NCI-H146 (cell line): ENCODE measurements around the gene NCK1.
A peak's percentile ranks its signal among the peaks of the same experiment; 100 is the strongest.
"Not testable (repeated sequence)": the region's sequence is repeated elsewhere in the genome, so short reads cannot be mapped to it uniquely, and the experiment has no call there.

Source experiments
- DNase-seq: peaks from one replicate; lab custom pipeline; 2025; lab: John Stamatoyannopoulos, UW

NCK1 gene

DNA sequence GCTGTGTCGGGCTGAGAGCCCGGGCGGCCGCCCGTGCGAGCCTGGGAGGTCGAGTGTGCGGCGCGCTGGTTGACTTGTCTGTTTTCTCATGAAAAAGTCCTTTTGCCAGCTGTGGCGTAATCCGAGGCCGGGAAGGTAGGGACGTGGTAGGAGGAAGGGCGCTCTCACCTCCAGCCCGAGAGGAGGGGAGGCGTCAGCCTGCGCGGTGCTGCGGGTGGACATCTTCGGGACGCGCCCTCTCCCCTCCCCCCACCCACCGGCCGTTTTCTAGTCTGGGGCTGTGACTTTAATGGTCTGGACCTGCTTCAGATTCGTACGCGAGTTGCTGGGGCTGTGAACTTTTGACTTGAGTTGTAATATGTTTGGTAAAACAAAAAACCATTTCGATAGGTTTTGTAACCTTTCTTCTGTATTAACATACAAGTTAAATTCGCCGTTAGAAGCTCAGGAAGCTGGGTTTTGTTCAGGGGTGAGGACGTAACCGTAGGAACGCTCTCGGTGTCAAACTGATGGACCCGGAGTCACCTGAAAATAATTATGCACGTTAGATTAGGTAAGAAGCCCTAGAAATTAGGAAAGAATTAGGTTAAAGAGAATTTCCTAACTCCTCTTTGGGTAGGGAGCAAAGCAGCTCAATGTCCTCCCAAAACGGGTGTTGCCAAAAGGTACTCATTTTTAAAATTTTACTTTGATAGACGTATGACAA, 762 bp downstream of the NCK1 start:
- DNase-seq: peak; percentile 86

- DNase-seq: no peak
Observed at GRCh38 chr3:136869282-136869681, 7.3 kb downstream of the NCK1 start.

DNA sequence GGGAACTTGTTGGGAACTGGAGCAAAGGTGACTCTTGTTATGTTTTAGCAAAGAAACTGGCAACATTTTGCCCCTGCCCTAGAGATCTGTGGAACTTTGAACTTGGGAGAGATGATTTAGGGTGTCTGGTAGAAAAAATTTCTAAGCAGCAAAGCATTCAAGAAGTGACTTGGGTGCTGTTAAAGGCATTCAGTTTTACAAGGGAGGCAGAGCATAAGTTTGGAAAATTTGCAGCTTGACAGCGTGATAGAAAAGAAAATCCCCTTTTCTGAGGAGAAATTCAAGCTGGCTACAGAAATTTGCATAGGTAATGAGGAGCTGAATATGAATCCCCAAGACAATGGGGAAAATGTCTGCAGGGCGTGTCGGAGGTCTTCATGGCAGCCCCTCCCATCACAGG, 10.2 kb downstream of the NCK1 start:
- not testable (repeated sequence) for DNase-seq

DNA sequence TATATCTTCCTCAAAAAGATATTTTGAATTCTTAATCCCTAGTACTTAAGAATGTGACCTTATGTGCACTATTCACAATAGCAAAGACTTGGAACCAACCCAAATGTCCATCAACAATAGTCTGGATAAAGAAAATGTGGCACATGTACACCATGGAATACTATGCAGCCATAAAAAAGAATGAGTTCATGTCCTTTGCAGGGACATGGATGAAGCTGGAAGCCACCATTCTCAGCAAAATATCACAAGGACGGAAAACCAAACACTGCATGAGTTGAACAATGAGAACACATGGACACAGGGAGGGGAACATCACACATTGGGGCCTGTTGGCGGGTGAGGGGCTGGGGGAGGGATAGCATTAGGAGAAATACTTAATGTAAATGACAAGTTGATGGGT, 17.5 kb downstream of the NCK1 start:
- DNase-seq: not testable (repeated sequence)

DNA sequence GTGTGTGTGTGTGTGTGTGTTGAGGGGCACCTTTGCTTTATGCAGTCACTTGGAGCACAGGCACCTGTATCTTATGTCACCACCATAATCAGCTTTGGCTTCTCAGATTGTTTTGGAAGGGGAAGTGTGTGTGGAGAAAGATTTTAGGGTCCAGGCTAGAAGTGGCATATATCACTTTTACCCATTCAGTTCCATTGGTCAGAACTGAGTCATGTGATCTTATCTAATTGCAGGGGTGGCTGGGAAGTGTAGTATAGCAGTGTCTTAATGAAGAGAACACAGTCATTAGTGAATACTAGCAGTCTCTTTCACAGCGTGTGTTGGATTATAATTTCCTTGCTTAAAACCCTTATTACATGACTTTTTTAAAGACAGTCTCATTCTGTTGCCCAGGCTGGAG, 20.6 kb downstream of the NCK1 start:
- peak; percentile 24 for DNase-seq

DNA sequence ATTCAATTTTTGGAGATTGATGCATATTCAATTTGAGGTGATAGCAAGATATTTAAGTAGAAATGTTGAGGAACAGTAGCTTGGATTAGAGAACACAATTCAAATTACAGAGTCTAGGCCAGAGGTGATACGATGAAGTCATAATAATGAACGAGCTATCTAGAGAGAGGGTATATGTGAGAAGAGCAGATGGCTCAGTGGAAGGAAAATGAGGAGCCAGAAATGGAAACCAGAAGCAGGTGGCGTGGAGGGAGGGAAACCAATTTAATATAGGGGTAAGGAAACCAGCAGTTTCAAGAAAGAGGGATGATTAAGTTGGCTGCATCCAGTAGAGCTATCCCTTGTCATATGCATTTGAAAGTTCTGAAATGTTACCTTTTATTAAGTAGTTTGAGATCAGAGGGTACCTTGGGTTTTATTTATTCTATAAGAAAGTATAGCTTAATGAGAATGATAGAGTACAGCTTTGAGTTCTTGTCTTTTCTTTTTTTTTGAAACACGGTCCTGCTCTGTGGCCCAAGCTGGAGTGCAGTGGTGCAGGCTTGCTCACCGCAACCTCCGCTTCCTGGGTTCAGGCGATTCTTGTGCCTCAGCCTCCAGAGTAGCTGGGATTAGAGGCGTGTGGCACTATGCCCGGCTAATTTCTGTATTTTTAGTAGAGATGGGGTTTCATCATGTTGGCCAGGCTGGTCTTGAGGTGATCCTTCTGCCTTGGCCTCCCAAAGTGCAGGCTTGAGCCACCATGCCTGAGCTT, 22.1 kb downstream of the NCK1 start:
- DNase-seq: peak; percentile 39

DNA sequence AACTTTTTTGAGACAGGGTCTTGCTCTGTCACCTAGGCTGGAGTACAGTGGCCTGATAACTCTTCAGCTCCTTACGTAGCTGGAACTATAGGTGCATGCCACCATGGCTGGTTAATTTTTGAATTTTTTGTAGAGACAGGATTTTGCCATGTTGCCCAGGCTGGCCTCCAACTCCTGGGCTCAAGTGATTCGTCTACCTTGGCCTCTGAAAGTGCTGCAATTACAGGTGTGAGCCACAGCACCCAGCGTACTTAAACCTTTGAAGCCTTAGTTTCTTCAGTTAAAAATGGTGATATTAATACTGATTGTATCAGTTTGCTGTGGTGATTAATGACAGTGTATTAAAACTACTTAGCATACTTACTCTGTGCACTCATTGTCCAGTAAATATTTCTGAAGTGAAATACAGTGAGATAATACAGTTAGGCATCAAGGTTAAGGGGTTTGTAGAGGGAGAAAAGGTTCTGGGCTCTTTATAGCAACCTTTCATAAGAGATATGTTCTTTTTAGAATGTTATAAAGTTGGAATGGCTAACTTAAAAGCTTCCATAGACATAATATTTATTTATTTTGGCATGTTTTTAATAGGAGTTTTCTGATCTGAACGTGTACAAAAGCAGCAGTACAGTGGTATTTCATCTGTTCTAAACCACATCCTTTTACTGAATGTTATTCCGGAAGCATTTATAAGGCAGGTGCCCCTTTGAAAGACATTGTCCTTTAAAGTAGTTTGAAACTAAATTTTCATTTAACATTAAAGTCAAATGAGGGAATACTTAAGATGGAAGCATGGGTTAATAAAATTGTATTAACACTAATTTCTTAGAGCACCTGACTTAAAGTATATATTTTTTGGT, 23.6 kb downstream of the NCK1 start:
- no peak for DNase-seq

DNA sequence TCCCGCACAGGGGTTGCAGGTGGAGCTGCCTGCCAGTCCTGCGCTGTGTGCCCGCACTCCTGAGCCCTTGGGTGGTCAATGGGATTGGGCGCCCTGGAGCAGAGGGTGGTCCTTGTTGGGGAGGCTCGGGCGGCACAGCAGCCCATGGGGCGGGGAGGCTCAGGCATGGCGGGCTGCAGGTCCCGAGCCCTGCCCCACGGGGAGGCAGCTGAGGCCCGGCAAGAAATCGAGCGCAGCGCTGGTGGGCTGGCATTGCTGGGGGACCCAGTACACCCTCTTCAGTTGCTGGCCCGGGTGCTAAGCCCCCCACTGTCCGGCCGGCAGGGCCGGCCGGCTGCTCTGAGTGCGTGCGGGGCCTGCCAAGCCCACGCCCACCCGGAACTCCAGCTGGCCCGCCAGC, 27.9 kb downstream of the NCK1 start:
- no peak for DNase-seq

GRCh38 chr3:136891934-136892855, 30.2 kb downstream of the NCK1 start:
- no peak for DNase-seq

DNA sequence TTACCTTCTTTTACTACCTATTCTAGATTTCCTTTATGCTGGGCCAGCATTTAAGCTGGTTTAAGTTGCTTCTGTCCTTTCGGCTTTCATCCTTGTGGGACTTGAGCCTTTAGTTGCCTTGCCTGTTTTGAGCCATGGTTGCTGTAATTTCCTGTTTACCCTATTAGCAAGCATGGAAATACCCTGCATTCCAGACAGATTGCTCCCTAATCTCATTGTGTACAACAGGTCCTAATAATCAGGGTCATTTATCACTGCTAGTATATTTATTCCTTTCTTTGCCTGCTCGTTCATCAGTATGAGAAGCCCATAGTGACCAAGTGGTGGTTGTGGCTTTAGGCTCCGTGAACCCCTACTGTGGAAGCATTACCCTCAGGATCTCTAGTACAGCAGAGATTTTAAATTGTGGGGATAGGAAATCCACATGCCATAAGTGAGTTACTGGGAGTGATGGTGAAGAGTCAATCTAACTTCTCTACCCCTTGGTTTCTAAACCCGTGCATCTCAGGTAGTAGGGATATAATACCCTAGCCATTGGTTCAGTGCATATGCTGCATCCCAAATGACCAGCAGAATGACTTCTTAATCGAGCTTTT, 31.9 kb downstream of the NCK1 start:
- no peak for DNase-seq

DNA sequence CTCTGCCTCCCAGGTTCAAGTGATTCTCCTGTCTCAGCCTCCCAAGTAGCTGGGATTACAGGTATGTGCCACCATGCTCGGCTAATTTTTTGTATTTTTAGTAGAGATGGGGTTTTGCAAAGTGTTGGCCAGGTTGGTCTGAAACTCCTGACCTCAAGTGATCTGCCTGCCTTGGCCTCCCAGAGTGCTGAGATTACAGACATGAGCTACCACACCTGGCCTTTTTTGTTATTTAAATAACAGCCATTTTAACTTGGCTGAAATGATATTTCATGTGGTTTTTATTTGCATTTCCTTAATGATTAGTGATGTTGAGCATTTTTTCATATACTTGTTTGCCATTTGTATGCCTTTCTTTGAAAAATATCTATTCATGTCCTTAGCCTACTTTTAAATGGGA, 35.2 kb downstream of the NCK1 start:
- DNase-seq: peak; percentile 41

GRCh38 chr3:136898549-136898948, 36.5 kb downstream of the NCK1 start:
- DNase-seq: no peak

- no peak for DNase-seq
Observed at GRCh38 chr3:136898954-136899353, 36.9 kb downstream of the NCK1 start.

GRCh38 chr3:136899622-136900158, 37.7 kb downstream of the NCK1 start:
- DNase-seq: no peak

GRCh38 chr3:136900694-136901093, 38.7 kb downstream of the NCK1 start:
- not testable (repeated sequence) for DNase-seq

GRCh38 chr3:136901391-136901790, 39.4 kb downstream of the NCK1 start:
- DNase-seq: no peak

DNA sequence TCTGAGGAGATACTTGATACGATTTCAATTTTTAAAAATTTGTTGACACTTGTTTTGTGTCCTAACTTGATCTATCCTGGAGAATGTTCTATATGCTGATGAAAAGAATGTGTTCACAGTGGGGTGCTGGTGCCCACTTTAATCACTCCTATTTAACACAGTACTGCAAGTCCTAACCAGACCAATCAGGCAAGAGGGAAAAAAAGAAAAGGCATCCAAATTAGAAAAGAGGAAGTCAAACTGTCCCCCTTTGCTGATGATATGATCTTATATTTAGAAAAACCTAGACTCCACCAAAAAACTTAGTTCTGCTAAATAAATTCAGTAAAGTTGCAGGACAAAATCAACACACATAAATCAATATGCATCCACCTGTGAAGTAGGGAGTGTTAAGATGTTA, 40.5 kb downstream of the NCK1 start:
- peak; percentile 26 for DNase-seq

GRCh38 chr3:136903899-136904298, 41.9 kb downstream of the NCK1 start:
- DNase-seq: no peak

- DNase-seq: no peak
Observed at GRCh38 chr3:136904746-136905145, 42.7 kb downstream of the NCK1 start.

- no peak for DNase-seq
Observed at GRCh38 chr3:136905549-136905948, 43.5 kb downstream of the NCK1 start.

DNA sequence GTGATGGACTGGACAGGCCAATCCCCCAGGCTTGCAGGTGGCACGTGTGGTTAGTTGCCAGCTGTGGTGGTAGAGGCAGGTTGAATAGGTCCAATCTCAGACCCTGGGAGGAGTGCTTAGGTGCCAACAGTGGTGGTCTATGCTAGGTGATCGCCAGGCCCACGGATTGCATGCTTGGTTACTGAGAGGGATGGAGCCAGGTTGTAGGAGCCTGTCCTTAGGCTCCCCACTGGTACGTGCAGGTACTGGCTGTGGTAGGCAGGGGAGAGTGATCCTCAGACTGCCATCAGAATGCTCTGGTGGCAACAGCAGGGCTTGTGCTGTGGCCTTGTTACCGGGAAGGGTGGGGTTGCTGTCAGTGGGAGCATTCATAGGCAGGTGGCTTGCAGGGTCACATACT, 44.7 kb downstream of the NCK1 start:
- no peak for DNase-seq
